HEK293 (cell line): ENCODE results near the gene NEURL4.

Source experiments
- CTCF ChIP-seq: fragments of 450-650 bp; formaldehyde crosslinking; IDR thresholded peaks from 2 replicates; pipeline ENCODE4 v1.5.1; 2016; ENCODE audit warnings: missing biosample characterization, missing genetic modification characterization
- SP2 ChIP-seq: fragments of 450-650 bp; formaldehyde crosslinking; IDR thresholded peaks from 2 replicates; pipeline ENCODE4 v1.5.1; 2016; ENCODE audit warnings: missing biosample characterization, missing genetic modification characterization
- YY2 ChIP-seq: fragments of 450-650 bp; formaldehyde crosslinking; IDR thresholded peaks from 2 replicates; pipeline ENCODE4 v1.5.1; 2016; ENCODE audit warnings: missing biosample characterization, missing genetic modification characterization
- ZNF18 ChIP-seq: fragments of 450-650 bp; formaldehyde crosslinking; IDR thresholded peaks from 2 replicates; pipeline ENCODE4 v1.5.1; 2016; ENCODE audit warnings: missing biosample characterization, missing genetic modification characterization
- ZNF302 ChIP-seq: fragments of 450-650 bp; formaldehyde crosslinking; IDR thresholded peaks from 2 replicates; pipeline ENCODE4 v1.5.1; 2016; ENCODE audit warnings: missing biosample characterization, missing genetic modification characterization, low read depth
- ZNF423 ChIP-seq: fragments of 450-650 bp; formaldehyde crosslinking; IDR thresholded peaks from 2 replicates; pipeline ENCODE4 v1.5.1; 2016; ENCODE audit warnings: missing biosample characterization, missing genetic modification characterization
- ZNF449 ChIP-seq: fragments of 450-650 bp; formaldehyde crosslinking; IDR thresholded peaks from 2 replicates; pipeline ENCODE4 v1.5.1; 2017; ENCODE audit warnings: missing biosample characterization, mild to moderate bottlenecking, missing genetic modification characterization, moderate library complexity

GRCh38 chr17:7341842-7342241 is 12.7 kb upstream of the NEURL4 start:
- TF ChIP-seq CTCF (no peak), ZNF18 (tag by site-specific recombination) (no peak), ZNF302 (tag by site-specific recombination) (no peak), YY2 (tag by site-specific recombination) (no peak), ZNF423 (no peak), ZNF449 (tag by site-specific recombination) (no peak), SP2 (tag by site-specific recombination) (no peak)
